Retinal pigment epithelial cell (primary cell): ENCODE data around the gene SLC10A2.

Experiments used
- DNase-seq: peaks from one replicate; pipeline ENCODE4 v3.0.0-alpha.2; 2010; ENCODE audit warnings: low read depth
- H3K4me3 ChIP-seq: 2 replicates; pipeline ENCODE4 v1.5.1; 2011; ENCODE audit warnings: mild to moderate bottlenecking, low read length, control low read depth, moderate library complexity
- CTCF ChIP-seq: conservative IDR thresholded peaks from 2 replicates; pipeline ENCODE4 v1.5.1; 2011; ENCODE audit warnings: low read depth, low read length, control low read depth, inconsistent platforms

Gene SLC10A2

GRCh38 chr13:103007427-103007762 lies 58.8 kb downstream of the SLC10A2 start:
- TF ChIP-seq CTCF: no peak
- no peak for DNase-seq
- H3K4me3 ChIP-seq: no peak overlapping the region

- DNase-seq: no peak
- TF ChIP-seq CTCF: no peak
- no peak overlapping the region for H3K4me3 ChIP-seq
Measured at GRCh38 chr13:103006641-103007426, 59.4 kb downstream of the SLC10A2 start.

- no peak for TF ChIP-seq CTCF
- DNase-seq: no peak
- no peak overlapping the region for H3K4me3 ChIP-seq
Measured at GRCh38 chr13:103004661-103005345, 61.4 kb downstream of the SLC10A2 start.

GRCh38 chr13:103003631-103004030 lies 62.6 kb downstream of the SLC10A2 start:
- no peak for TF ChIP-seq CTCF
- H3K4me3 ChIP-seq: no peak overlapping the region
- DNase-seq: no peak

- TF ChIP-seq CTCF: no peak
- DNase-seq: no peak
- H3K4me3 ChIP-seq: no peak overlapping the region
Measured at GRCh38 chr13:103002279-103002678, 63.9 kb downstream of the SLC10A2 start.

- no peak overlapping the region for H3K4me3 ChIP-seq
- no peak for TF ChIP-seq CTCF
- DNase-seq: no peak
Measured at GRCh38 chr13:103000157-103000556, 66.1 kb downstream of the SLC10A2 start.

- TF ChIP-seq CTCF: no peak
- no peak for DNase-seq
- no peak overlapping the region for H3K4me3 ChIP-seq
Measured at GRCh38 chr13:102999499-102999898, 66.7 kb downstream of the SLC10A2 start.
